Raji (cell line): ENCODE data around the gene RRM2.

ENCODE experiments used
- POLR2A ChIP-seq: IDR thresholded peaks from 2 replicates; pipeline ENCODE4 v1.6.1; 2011; ENCODE audit warnings: low read depth, low read length, control low read depth; ENCODE audit not compliant: insufficient read depth

RRM2 gene

DNA sequence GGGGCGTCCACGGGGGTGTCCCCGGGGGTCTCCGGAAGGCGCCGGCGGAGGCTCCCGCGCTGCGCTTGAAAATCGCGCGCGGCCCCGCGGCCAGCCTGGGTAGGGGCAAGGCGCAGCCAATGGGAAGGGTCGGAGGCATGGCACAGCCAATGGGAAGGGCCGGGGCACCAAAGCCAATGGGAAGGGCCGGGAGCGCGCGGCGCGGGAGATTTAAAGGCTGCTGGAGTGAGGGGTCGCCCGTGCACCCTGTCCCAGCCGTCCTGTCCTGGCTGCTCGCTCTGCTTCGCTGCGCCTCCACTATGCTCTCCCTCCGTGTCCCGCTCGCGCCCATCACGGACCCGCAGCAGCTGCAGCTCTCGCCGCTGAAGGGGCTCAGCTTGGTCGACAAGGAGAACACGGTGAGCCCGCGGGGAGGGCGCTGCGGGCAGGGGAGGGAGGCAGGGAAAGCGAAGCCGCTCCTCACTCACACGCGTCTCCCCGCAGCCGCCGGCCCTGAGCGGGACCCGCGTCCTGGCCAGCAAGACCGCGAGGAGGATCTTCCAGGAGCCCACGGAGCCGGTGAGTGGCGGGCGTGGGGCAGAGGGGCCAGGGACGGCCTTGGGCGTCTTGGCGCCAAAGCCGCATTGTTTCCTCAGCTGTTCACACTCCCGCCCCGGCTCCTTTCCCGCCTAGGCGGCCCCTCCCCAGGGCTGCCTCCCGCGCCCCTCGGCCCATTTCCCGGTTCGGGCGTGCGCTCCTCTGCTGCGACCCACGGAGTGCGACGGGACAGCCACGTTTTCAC is at the start of gene RRM2:
Gene RRM2, plus strand, starts transcription at position 240 of the 781 bp plus-strand sequence. Its CDS starts 60 bp downstream, at position 300.
- TF ChIP-seq POLR2A, result peak; percentile 100

DNA sequence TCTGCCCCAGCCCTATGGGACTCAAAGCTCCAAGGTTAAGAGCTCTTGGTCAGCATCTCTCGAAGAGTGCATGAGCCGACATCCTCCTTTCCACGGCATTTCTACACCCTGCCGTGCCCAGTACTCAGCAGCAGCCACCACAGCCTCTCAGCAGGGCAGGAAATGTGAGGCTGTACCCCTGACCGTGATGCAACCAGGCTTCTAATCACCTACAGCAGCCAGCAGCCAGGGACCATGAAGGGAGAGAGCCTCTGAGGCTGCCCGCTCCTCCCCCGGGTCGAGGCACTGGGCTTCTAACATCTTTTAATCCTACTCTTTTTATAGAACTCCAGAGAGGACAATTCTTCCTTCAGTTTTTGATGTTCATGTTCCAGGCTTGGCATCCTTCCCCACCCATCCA is 48.8 kb upstream of the RRM2 start:
- TF ChIP-seq POLR2A, result no peak

DNA sequence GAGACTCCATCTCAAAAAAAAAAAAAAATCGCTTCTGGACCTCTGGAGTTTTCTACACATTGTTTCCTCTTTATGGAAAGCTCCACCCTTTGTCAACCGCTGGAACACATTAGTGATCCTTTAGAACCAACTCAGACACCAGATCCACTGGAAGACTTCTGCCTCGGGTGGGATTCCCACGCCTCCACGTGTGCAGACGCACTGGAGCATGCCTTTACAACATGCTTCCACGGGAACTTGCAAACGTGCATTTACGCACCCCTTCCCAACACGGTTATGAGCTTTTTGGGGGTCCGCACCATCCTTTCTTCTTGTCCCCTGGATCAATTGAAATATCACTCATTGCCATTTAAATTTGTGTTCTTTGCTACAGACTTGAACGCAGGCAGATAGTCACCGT is 47.4 kb upstream of the RRM2 start:
- no peak for TF ChIP-seq POLR2A

DNA sequence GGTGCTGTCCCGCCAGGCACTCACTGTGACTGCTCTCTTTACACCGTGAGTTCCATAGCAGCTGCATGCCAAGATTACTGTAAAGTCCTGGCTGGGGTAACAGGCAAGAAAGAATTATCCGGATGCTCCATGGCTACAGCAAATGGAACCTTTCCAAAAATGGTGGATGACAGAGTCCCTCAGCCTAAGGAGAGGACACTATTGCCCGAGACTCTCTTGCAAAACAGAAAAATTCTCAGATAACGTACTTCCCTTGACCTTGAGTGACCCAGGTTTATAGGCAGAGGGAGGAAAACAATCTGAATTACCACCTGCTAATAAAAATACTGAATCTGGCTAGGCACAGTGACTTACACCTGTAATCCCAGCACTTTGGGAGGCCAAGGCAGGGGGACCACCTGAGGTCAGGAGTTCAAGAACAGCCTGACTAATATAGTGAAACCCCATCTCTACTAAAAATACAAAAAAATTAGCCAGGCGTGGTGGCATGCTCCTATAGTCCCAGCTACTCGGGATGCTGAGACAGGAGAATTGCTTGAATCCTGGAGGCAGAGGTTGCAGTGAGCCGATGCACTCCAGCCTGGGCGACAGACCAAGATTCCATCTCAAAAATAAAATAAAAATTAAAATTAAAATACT is 46.8 kb upstream of the RRM2 start:
- TF ChIP-seq POLR2A, result no peak

DNA sequence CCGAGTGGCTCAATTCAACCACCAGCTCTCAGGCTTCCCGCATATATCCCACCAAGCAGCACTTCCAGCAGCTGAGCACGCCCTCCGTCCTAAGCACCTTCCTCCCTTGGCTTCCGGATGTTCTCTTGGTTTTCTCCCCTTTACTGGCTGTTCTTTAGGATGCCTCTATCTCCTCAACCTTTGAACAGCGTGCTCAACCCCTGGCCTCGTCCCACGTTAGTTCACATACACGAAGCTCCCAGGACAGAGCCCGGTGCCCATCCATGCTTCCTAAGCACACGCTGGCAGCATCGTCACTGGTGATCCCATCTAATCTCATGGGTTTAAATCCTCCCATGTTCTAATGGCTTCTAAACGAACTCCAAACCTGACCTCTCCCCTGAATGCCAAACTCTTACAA is 46.0 kb upstream of the RRM2 start:
- TF ChIP-seq POLR2A, result no peak

DNA sequence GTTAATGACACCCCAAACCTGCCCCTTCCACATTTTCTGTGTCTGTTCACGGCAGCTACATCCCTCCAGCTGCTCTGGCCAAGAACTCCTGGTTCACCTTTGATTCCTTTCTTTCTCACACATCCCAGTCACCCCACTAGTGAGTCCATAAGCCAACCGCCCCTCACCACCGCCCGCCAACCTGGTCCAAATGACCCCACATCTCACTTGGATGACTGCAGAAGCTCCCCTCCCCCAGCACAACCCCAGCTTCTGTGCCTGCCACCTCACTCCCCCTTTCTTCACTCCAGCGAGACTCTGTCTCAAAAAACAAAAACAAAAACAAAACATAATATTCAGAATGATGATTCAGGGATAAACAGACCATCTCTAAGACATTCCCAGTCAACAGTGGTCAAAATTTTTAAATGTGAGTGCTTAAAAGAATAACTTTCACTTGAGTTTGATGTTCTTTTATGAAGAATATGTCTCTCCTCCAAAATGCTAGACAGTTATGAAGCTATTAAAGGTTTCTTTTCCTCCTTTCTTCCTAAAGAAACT is 45.5 kb upstream of the RRM2 start:
- no peak for TF ChIP-seq POLR2A

DNA sequence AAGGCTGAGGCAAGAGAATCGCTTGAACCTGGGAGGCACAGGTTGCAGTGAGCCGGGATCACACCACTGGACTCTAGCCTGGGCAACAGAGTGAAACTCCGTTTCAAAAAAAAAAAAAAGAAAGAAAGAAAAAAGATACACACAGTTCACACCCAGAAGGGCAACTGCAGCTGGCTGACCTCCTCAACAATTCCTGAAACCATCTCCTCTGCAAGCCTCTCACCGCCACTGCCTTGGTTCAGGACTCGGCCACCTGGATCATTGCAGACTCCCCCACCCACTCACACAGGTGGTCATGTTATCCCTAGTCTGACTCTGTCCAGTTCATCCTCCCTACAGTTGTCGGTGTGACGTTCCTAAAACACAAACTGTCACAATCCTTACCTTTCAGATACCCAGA is 44.5 kb upstream of the RRM2 start:
- TF ChIP-seq POLR2A, result no peak

DNA sequence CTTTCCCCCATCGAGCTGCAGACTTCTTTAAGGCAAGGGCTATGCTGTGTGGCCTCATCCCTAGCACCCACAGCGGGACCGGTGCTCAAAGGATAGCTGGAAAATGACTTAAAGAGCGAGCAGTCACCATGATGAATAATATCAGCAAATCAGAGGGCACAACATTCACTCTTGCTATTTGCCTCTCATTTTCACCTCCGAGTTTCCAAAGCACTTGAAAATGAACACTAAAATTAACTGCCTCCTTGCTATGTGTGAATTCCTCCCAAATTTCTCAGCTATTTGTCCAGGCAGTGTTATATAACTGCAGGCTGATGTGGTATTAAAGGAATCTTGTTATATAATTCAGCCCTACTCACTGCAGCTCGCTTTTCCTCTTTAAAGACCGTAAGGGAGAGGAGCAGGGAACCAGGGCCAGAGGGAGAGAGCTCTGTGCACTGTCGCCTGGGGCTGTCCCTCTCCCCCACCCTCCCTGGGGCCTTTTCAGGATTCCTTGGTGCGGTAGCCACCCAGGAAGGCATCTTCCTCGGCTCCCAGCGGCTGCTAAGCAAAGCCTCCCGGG is 43.8 kb upstream of the RRM2 start:
- TF ChIP-seq POLR2A, result no peak

DNA sequence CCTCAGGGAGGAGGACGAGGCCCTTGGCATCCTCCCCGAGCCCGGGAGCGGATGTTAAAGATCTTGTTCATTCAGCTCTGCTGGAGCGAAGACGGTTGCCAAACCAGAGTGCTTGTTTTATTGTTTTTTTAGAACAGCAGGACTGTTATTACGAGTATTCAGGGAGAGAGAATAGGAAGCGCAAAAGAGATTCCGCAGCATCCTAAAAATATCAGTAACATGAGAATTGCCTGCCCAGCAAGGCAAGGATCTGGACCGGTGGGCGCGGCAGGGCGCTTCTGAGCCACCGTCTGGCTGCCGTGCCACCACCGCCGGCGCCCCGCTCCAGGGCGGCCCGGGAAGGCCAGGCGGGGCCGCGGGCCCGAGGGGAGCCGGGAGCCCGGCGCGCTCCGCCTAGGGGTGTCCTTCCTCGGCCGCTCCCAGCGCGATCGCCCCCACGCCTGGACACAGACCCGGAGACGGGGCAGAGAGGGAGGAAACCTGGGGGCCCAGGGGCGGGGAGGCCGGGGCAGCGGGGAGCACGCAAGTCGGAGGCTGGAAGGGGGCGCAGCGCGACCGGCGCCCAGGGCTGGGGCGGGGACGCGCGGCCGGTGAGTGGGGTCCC is 43.2 kb upstream of the RRM2 start:
- TF ChIP-seq POLR2A, result no peak

DNA sequence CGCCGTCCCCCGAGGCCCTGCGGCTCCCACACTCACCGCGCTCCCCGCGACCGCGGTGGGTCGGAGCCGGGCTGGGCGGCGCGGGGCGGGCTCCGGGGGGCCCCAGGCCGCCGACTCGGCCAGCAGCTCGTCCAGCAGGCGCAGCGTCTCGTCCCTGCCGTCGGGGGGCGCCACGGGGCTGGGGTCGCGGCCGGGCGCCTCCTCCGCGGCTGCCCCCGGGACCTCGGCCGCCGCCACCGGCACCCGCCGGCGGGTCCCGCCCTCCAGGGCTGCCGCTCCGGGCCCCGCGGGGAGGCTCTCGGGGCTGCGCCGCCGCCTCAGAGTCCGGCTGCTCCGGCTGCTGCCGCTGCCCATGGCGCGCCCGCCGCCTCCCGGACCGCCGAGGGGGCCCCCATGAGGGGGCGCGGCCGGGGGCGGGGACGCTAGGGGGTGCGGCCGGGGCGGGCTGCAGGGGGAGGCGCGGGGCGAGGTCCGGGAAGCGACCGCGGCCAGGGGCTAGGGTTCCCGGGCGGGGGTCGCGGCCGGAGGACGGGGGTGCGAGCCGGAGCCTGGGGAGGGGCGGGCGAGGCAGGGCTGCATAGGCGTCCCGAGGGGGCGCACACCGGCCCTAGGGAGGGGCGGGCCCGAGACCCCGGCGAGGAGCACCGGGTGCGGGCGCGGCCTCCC is 42.5 kb upstream of the RRM2 start, which contains the start of gene CYS1:
Gene CYS1, minus strand, starts transcription at position 542 of the 666 bp plus-strand sequence. Its CDS starts 188 bp downstream, at position 354.
- TF ChIP-seq POLR2A, result no peak

DNA sequence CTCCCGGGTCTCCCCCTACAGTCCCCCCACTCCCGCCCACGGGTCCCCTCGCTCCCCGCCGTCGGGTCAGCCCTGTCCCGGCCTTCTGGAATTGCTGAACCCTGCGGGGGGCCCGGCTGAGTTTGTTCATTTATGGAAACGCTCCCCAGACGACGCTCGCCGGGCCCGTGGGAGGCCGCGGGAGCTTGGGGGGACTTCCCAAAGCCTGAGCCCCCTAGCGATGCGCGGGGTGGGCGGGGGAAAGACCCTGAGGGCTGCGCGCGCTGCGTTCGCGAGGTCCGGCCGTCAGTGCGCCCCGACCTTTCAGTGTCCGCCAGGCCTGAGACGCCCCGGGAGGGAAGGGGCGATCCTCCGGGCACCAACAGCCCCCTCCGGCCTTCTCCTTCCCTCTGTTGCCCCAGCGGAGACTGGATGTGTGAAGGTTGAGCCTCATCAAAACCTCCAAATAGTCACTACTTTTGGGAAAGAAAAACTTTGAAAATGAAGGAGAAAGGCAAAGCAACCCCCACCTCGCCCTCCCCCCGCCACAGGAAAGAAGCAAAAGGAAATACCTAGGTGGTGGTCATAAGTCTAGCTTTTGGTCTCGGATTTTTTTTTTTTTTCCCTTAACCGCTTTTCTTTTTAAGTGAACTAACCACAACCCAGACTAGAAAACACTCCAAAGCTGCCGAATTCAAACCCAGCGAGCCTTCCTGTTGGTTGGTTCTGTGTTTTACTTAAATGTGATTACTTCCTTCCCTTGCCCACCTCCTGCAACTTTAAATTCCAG is 41.8 kb upstream of the RRM2 start:
- no peak for TF ChIP-seq POLR2A

DNA sequence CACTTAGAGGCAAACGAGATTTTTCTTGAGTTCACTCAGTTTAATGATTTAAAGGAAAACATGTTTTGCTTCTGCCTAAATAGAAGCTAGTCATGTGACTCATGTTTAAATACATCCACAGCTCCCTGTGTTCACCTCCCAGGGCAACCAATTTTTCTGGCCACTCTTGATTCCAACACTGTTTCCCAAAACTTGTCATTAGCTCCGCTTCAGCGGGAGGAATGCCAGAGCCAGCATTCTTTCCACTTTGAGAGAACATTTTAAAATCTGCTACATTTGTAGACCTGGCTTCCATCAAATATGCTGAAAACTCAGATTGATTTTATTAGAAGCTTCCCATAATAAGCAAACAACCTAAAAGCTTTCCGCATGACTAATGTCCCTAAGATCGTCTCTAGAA is 39.5 kb upstream of the RRM2 start:
- no peak for TF ChIP-seq POLR2A

DNA sequence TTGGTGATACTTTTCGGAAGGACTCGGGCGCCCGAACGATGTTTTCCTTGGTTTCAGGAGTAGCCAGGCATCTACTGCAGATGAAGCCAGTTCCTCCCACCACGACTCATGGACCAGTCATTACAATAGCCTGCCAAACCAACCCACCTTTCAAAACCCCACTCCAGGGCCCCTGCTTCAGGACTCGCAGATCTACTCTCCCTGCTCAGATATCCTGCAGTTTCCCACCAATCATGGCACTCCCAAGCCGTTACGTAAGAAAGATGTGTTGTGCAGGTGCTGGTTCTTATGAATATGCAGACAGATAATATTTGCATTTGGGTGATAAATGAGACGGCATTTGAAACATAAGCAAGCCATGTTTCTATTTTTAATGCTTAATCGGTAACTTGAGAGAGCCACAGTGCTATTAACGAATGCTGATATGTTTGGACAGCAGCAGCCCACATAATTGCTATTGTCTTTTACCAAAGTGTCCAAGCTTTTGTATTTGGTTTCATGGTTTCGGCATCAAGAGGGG is 38.8 kb upstream of the RRM2 start:
- TF ChIP-seq POLR2A, result no peak
